Muscle of arm (tissue), 12 donors: ENCODE data around the gene LMO2. TPM values are rescaled to one million over a fixed set of nuclear protein-coding genes. Genes with fewer than 3 reads are reported as not detected.
"Not testable (repeated sequence)": the region's sequence is repeated elsewhere in the genome, so short reads cannot be mapped to it uniquely, and the experiment has no call there.

Experiments used
- DNase-seq: peaks from one replicate; pipeline ENCODE4 v3.0.0-alpha.2; 2013
- polyA plus RNA-seq, 12 donors: library from polyadenylated mRNA; unstranded; fragments of 120-200 nt; gene quantifications; one replicate each; pipeline ENCODE4 v1.2.1, GENCODE V29; 2013; ENCODE audit not compliant: insufficient read length in 12 of 12

LMO2 gene
- polyA plus RNA-seq, 12 donors, result 14.2 to 26.1 (median 16.3) TPM; not detected in 1

GRCh38 chr11:33828604-33829429, 63.1 kb downstream of the LMO2 start:
- DNase-seq, result no peak

- no peak for DNase-seq
These were observed 64.7 kb downstream of the LMO2 start for GRCh38 chr11:33827206-33827605.

- no peak for DNase-seq
These were observed 65.9 kb downstream of the LMO2 start for GRCh38 chr11:33825854-33826560.

- not testable (repeated sequence) for DNase-seq
These were observed 68.9 kb downstream of the LMO2 start for GRCh38 chr11:33822981-33823380.

GRCh38 chr11:33819278-33820035, 72.4 kb downstream of the LMO2 start:
- DNase-seq, result no peak

Other genes with a start within 250 kb of the LMO2 start
- gene C11orf91, start 191.2 kb downstream of the LMO2 start, polyA plus RNA-seq, result not detected
- 100 to 1,000 TPM in 9 of 12 donors, 10 to 100 TPM in 2, not detected in 1; 86.0 to 169 (median 140) TPM for gene CD59, start 155.7 kb downstream of the LMO2 start, polyA plus RNA-seq
- gene FBXO3, start 117.6 kb downstream of the LMO2 start, polyA plus RNA-seq, result 10 to 100 TPM in 11 of 12 donors, not detected in 1; 26.2 to 40.4 (median 32.8) TPM
- gene CAPRIN1, start 159.7 kb upstream of the LMO2 start, polyA plus RNA-seq, result 100 to 1,000 TPM in 11 of 12 donors, not detected in 1; 125 to 232 (median 167) TPM
- 10 to 100 TPM in 11 of 12 donors, not detected in 1; 28.8 to 54.1 (median 34.2) TPM for gene NAT10, start 213.6 kb upstream of the LMO2 start, polyA plus RNA-seq